Stimulated activated CD8-positive, alpha-beta memory T cell treated with anti-CD3 and anti-CD28 coated beads, Interleukin-15, amount 100 ng/mL, for 48 hours (primary cell): ENCODE data around the gene AURKB.
"Not testable (repeated sequence)": the region's sequence is repeated elsewhere in the genome, so short reads cannot be mapped to it uniquely, and the experiment has no call there.

Experiments used
- DNase-seq, 2 donors: peaks; one replicate each; pipeline ENCODE4 v3.0.0-alpha.2; 2020; ENCODE audit warnings: low read depth in 2 of 2

AURKB gene

GRCh38 chr17:8209907-8210760 lies at the start of gene AURKB:
AURKB (minus strand) TSS chr17:8210575; CDS start chr17:8210224, 351 bp downstream.
- DNase-seq, result peak; percentile 86 to 88

GRCh38 chr17:8257801-8258200 lies 47.4 kb upstream of the AURKB start:
- no peak for DNase-seq

- no peak for DNase-seq
These were observed 46.3 kb upstream of the AURKB start for GRCh38 chr17:8256691-8257090.

- DNase-seq, result no peak
These were observed 45.9 kb upstream of the AURKB start for GRCh38 chr17:8256291-8256690.

GRCh38 chr17:8255499-8255898 lies 45.1 kb upstream of the AURKB start:
- no peak for DNase-seq

GRCh38 chr17:8254881-8255280 lies 44.5 kb upstream of the AURKB start:
- no peak for DNase-seq

GRCh38 chr17:8253801-8254200 lies 43.4 kb upstream of the AURKB start:
- no peak for DNase-seq

GRCh38 chr17:8251411-8251810 lies 41.0 kb upstream of the AURKB start:
- DNase-seq, result not testable (repeated sequence)

GRCh38 chr17:8249621-8250500 lies 39.5 kb upstream of the AURKB start:
- no peak for DNase-seq

GRCh38 chr17:8248751-8249607 lies 38.6 kb upstream of the AURKB start, which contains the start of gene PFAS:
PFAS (plus strand) TSS chr17:8249289; CDS start chr17:8253938, 4,649 bp downstream.
- DNase-seq, result peak; percentile 97

GRCh38 chr17:8244768-8245167 lies 34.4 kb upstream of the AURKB start:
- DNase-seq, result no peak

- DNase-seq, result no peak
These were observed 33.5 kb upstream of the AURKB start for GRCh38 chr17:8243827-8244226.

- DNase-seq, result no peak
These were observed 27.5 kb upstream of the AURKB start for GRCh38 chr17:8237886-8238285.

GRCh38 chr17:8237175-8237574 lies 26.8 kb upstream of the AURKB start:
- no peak for DNase-seq

- no peak for DNase-seq
These were observed 25.3 kb upstream of the AURKB start for GRCh38 chr17:8235676-8236075.

- DNase-seq, result no peak
These were observed 24.2 kb upstream of the AURKB start for GRCh38 chr17:8234361-8235270.

GRCh38 chr17:8231701-8232100 lies 21.3 kb upstream of the AURKB start:
- DNase-seq, result no peak

GRCh38 chr17:8227238-8227581 lies 16.8 kb upstream of the AURKB start:
- no peak for DNase-seq

- DNase-seq, result peak in 1 of 2 donors; percentile 39
These were observed 16.3 kb upstream of the AURKB start for GRCh38 chr17:8226536-8227237.
